AG04449 (cell line): Measurements from ENCODE around the gene CLTCL1.
"Not testable (repeated sequence)": the region's sequence is repeated elsewhere in the genome, so short reads cannot be mapped to it uniquely, and the experiment has no call there.

Source experiments
- CTCF ChIA-PET: fragments of 350-600 bp; formaldehyde crosslinking; extraction: SDS; loops from one replicate; lab custom pipeline; 2021; ENCODE audit warnings: antibody characterized with exemption; lab: Yijun Ruan, JAX
- POLR2A ChIA-PET: fragments of 400-600, 350-600 bp; formaldehyde crosslinking; extraction: SDS; loops from one replicate; lab custom pipeline; 2020; ENCODE audit warnings: antibody characterized with exemption, inconsistent platforms; lab: Yijun Ruan, JAX
- DNase-seq: peaks from one replicate; pipeline ENCODE4 v3.0.0-alpha.2; 2010; ENCODE audit warnings: low read depth, low spot score
- H3K4me3 ChIP-seq: 2 replicates; pipeline ENCODE4 v1.5.1; 2011; ENCODE audit warnings: low read depth, mild to moderate bottlenecking, control low read depth, low read length
- TF ChIP-seq, protein P1 (sequence below): IDR thresholded peaks from one replicate; pipeline ENCODE4 v1.5.1; 2011; ENCODE audit warnings: mild to moderate bottlenecking, moderate library complexity, low read length, control low read depth, inconsistent platforms; ENCODE audit not compliant: insufficient read depth; ENCODE audit errors: missing control alignments

The CLTCL1 gene

GRCh38 chr22:19260804-19261203 lies 30.7 kb downstream of the CLTCL1 start:
- no peak for DNase-seq
- ChIA-PET CTCF (interaction anchor here (0.6 kb wide), 1 partner anchor 49 kb away, joined by 3 read pairs; no protein-coding TSS in a partner anchor), POLR2A (no interaction called here)
- H3K4me3 ChIP-seq = no peak overlapping the region
- TF ChIP-seq, protein P1, sequence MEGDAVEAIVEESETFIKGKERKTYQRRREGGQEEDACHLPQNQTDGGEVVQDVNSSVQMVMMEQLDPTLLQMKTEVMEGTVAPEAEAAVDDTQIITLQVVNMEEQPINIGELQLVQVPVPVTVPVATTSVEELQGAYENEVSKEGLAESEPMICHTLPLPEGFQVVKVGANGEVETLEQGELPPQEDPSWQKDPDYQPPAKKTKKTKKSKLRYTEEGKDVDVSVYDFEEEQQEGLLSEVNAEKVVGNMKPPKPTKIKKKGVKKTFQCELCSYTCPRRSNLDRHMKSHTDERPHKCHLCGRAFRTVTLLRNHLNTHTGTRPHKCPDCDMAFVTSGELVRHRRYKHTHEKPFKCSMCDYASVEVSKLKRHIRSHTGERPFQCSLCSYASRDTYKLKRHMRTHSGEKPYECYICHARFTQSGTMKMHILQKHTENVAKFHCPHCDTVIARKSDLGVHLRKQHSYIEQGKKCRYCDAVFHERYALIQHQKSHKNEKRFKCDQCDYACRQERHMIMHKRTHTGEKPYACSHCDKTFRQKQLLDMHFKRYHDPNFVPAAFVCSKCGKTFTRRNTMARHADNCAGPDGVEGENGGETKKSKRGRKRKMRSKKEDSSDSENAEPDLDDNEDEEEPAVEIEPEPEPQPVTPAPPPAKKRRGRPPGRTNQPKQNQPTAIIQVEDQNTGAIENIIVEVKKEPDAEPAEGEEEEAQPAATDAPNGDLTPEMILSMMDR = no peak

DNA sequence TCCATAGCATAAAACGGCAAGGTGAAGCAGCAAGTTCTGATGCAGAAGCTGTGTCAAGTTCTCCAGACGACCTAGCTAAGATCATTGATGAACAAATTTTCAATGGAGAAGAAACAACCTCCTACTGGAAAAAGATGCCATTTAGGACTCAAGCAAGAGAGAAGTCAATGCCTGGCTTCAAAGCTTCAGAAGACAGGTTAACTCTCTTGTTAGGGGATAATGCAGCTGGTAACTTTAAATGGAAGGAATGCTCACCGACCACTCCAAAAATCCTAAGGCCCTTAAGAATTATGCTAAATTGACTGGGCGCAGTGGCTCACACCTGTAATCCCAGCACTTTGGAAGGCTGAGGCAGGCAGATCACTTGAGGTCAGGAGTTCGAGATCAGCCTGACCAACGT lies 31.3 kb downstream of the CLTCL1 start:
- POLR2A ChIA-PET = interaction anchor here (0.7 kb wide), 1 partner anchor 9 kb away, joined by 3 read pairs; no protein-coding TSS in a partner anchor
- H3K4me3 ChIP-seq = no peak overlapping the region

GRCh38 chr22:19258968-19259288 lies 32.6 kb downstream of the CLTCL1 start:
- DNase-seq, CTCF ChIA-PET, H3K4me3 ChIP-seq, POLR2A ChIA-PET: not testable (repeated sequence)

More for the DNA sequence above, 31.3 kb downstream of the CLTCL1 start:
- TF ChIP-seq, protein P1 = no peak
- DNase-seq = no peak
- CTCF ChIA-PET = interaction anchor here (0.6 kb wide), 1 partner anchor 1653 kb away, joined by 4 read pairs; no protein-coding TSS in a partner anchor

GRCh38 chr22:19258371-19258770 lies 33.1 kb downstream of the CLTCL1 start:
- H3K4me3 ChIP-seq = no peak overlapping the region
- TF ChIP-seq, protein P1 = no peak
- ChIA-PET CTCF (no interaction called here), POLR2A (no interaction called here)
- DNase-seq = no peak

DNA sequence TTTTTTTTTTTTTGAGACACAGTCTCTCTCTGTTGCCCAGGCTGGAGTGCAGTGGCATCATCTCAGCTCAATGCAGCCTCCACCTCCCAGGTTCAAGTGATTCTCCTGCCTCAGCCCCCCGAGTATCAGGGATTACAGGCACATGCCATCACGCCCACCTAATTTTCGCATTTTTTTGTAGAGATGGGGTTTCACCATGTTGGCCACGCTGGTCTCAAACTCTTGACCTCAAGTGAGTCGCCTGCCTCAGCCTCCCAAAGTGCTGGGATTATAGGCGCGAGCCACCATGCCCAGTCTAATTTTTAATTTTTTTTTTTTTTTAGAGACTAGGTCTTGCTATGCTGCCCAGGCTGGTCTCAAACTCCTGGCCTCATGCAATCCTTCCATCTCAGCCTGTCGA lies 35.2 kb downstream of the CLTCL1 start:
- H3K4me3 ChIP-seq, CTCF ChIA-PET, DNase-seq, POLR2A ChIA-PET: not testable (repeated sequence)

DNA sequence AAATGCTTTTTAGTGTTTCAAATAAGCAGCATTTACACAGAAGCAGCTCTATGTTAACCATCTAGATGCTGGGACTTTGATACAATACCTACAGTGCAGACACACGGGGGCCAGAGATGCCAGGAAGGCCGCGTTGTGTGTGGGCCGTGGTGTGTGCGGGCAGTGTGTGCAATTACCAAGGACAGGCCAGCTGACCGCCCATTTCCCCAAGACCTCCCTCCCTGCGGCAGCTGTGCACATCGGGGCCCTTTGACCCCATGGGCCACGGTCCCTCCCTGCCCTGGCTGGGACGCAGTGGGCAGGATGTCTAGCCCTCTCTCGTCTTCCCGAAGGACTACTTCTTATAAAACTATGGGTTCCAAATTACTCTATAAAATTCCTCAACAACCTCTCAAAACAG lies 38.4 kb downstream of the CLTCL1 start:
- TF ChIP-seq, protein P1 = no peak
- DNase-seq = no peak
- POLR2A ChIA-PET = no interaction called here
- CTCF ChIA-PET = no interaction called here
- H3K4me3 ChIP-seq = no peak overlapping the region

GRCh38 chr22:19244600-19245352 lies 46.7 kb downstream of the CLTCL1 start:
- DNase-seq = no peak
- TF ChIP-seq, protein P1 = no peak
- POLR2A ChIA-PET = no interaction called here
- CTCF ChIA-PET = no interaction called here
- H3K4me3 ChIP-seq = no peak overlapping the region
